ENCODE results near the gene TSPAN9.

The TSPAN9 gene

GRCh38 chr12:3145546-3146310 is 68.5 kb downstream of the TSPAN9 start:
- no peak for DNase-seq

DNA sequence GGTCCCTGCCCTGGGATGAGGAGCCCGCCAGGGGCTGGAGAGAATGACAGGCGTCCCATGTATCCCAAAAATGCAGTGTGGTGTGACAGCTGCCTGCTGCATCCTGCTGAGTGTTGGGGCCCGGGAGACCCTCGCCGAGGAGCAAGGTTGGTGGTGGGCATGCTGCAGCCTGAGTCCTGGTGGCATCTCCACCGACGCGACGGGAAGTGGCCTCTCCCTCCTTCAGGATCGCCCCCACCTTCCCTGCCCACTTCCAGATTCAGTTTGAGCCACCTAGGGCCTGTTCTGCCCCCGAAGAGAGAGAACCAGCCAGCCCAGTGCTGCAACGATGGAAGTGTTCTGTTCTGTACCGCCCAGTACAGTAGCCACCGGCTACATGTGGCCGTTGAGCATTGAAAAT is 70.1 kb downstream of the TSPAN9 start:
- DNase-seq: no peak

- no peak for DNase-seq
Measured at GRCh38 chr12:3148366-3149000, 71.3 kb downstream of the TSPAN9 start.

- no peak for DNase-seq
Measured at GRCh38 chr12:3149515-3150307, 72.5 kb downstream of the TSPAN9 start.

GRCh38 chr12:3150308-3150670 is 73.1 kb downstream of the TSPAN9 start:
- DNase-seq: no peak

- DNase-seq: no peak
Measured at GRCh38 chr12:3150931-3151835, 74.0 kb downstream of the TSPAN9 start.

DNA sequence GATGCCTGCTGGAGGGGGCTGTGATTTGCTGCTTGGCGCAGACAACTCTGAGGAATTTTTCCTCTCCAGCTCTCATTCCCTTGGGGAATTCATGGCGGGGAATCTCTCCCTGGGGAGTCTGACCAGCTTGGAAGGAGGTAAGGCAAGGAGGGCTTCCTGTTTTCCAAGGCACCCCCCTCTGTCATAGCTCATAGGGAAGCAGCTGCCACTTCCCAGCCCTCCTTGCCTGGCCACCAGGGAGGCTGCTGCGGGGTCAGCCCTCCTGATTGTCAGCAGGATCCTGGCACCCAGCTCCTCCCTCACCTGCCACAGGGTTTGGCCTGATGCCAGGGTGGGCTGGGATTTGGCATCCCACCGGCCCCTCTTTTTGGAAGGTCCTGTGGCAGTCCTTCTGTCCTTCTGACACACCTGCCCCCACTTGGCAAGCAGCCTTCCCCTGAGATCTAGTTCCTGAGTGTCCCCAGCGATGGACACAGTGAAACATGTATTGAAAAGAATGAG is 74.9 kb downstream of the TSPAN9 start:
- DNase-seq: no peak

DNA sequence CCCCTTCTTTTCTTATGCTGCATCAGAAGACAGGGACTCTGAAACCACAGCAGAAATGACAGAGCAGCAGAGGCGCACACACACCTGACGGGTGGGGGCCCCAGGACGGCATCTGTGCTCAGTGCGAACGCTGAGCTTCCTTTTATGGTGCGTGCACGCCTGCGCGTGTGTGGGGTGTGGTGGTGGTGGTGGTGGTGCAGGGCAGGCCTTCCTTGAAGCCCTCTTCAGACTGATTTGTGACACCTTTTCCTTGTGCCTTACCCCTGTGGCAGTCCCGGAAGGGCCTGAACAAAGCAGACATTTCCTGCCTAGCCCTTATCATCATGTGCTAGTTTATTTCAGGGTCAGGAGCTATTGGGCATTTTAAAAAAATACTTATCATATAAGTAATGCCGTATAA is 75.7 kb downstream of the TSPAN9 start:
- DNase-seq: no peak

DNA sequence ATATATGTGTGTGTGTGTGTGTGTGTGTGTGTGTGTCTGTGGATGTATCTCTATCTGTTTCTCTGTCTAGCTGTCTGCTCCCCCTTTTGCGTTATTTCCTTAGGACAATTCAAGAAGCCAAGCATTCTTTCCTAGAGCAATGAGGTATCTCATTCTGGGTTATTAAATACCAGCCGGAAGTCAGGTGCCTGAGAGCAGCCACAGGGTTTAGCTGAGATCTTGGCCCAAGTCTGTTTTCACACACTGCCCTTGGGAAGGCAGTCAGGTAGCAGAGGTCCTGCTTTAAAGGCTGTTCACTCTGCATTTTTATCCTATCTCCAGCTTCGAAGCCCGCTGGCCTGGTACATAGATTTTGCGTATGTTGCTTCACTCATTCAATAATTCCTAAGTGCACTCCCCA is 76.8 kb downstream of the TSPAN9 start:
- DNase-seq: no peak

GRCh38 chr12:3155702-3156370 is 78.7 kb downstream of the TSPAN9 start:
- no peak for DNase-seq

DNA sequence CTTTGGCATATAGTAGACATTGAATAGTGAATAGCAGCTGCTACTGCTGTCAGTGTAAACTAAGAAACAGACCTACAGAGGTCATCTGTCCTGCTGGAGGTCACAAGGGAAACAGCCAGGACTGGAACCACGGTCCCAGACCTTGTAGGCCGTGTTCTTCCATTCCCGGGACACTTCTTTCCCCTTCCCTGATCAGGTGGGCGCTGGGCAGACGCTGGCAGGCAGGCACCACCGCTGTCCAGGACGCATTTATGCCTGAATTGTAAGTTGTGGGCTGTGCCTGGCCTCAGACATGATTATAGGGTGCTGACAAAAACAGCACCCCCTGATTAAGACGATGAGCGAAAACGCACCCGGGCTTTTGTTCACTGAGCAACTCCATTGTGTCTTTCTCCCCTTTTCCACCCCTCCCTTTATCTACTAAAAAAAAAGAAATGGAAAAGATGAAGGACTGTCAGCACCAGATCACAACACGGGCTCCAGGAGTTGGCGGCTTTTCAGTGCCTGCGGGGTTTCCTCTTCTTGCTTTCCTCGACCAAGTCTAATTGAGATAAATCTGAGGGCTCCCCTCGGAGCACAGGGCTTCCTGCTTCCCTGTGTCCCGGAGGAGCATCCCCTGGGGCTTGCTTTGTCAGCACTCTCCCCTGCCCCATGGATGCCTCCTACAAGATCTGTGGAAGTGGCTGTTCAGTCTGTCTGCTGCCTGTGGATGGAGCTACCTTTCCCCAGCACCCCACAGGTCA is 80.6 kb downstream of the TSPAN9 start:
- no peak for DNase-seq

- no peak for DNase-seq
Measured at GRCh38 chr12:3158851-3159465, 81.8 kb downstream of the TSPAN9 start.

- no peak for DNase-seq
Measured at GRCh38 chr12:3160081-3160480, 82.9 kb downstream of the TSPAN9 start.

DNA sequence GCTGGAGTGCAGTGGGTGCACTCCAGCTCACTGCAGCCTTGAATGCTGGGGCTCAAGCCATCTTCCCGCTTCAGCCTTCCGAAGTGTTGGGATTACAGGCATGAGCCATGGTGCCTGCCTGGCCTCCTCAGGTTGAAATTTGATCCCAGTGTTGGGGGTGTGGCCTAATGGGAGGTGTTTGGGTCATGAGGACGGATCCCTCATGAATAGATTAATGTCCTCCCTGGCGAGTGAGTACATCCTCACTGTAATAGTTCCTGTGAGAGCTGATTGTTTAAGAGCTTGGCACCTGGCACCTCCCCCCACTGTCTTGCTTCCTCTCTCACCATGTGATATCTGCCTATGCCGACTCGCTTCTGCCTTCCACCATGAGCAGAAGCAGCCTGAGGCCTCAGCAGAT is 84.7 kb downstream of the TSPAN9 start:
- no peak for DNase-seq

DNA sequence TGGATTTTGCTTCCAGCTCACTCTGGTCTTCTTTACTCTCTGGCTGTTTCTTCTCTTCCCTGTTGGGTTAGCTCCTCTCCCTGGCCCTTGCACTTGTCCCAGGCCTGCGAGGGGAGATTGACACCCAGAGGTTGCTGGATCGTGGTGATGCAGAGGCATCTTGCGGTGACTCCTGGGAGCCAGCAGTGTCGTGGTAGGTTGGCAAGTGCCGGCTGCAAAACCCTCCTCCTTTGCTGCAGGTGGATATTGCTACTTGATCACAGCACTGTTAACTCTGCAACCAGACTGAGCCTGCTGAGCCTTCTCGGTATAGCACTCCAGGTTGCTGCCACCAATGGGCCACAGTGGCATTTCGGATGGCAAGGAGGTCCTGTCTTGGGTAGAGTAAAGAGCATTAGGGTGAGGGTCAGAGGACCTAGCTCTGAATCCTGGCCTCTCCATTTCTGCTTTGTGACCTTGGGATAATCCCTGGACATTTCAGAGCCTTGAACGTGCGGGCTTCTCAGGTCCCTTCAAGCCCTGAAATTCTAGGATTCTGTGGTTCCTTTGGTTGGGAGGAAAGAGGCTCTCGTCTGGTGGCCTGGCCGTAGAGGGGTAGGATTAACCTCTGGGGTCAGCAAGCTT is 87.4 kb downstream of the TSPAN9 start:
- DNase-seq: no peak

- DNase-seq: no peak
Measured at GRCh38 chr12:3165078-3165980, 88.2 kb downstream of the TSPAN9 start.

DNA sequence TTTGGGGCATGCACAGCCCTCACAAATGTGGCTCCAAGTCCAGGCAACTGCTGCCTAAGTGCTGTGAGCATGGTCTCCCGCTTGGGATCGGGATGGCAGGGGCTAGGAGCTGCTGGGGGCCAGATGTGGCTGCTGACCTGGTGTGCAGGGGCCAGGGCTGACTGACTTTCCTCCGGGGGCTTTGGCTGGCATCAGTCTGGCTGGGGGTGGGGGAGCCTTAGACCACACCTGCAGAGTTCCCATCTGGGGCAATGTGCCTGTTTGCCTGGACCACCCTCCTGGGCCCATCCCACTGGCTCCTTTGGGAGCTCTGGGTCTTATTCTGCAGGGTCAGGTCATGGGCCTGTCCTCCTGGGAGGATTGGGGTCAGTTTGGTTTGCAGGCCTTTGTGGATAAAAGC is 90.5 kb downstream of the TSPAN9 start:
- no peak for DNase-seq

DNA sequence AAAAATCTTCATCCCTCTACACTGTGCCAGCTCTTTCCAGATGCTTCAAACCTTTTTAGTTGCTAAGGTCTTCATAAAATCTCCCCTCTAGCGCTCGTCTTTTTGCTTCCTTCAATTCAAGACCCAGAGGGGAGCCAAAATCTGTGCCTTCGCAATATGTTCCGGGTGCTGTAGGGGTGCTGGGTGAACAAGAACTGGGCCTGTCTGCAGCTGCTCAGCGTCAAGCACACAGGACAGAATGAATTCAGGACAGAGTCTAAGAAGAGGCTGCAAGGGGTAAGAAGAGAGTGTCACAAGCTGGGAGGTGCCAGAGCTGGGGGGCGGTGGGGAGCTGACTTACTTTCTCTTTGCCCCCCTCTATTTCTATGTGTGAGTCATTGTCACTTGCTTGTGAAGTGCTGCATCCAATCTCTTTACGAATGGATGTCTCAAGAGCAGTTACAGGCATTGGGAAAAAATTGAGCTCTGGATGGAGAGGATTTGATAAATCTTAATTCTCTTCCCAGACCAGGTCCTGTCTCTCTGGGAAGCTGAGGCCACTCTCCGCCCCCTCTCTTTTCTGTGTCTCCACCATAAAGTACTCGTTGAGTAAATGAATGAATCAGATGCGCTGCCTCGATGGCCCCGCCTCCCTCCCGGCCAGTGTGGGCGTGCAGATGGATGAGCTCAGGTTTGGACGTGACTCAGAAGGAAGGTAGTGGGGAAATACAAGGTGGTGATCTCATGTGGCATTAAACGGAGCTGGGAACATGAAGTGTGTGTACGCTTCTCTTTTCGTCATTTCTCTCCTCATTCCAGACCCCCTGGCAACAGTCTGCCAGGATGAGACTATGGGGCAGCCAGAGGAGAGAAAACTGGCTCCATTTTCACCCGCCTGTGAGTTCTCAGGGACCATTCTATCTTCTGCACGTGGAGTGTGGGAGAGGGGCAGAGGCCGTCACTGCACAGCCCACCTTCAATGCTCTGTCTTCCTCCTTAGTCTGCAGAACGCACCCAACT is 91.3 kb downstream of the TSPAN9 start:
- DNase-seq: no peak
